Activated T-cell treated with anti-CD3 and anti-CD28 coated beads, Interleukin-2, amount 50 U/mL, for 48 hours (primary cell): Measurements from ENCODE around the gene NTF3.

Source experiments
- DNase-seq, 2 experiments: peaks; one replicate each; pipeline ENCODE4 v3.0.0-alpha.2; 2020

NTF3 gene

GRCh38 chr12:5432011-5432400 lies at the start of gene NTF3:
Gene NTF3, plus strand, starts transcription at chr12:5432108. Its CDS starts 217 bp downstream, at chr12:5432325.
- DNase-seq = no peak

- no peak for DNase-seq
Observed at GRCh38 chr12:5384015-5384414, 47.9 kb upstream of the NTF3 start.

GRCh38 chr12:5388581-5389535 lies 43.0 kb upstream of the NTF3 start:
- no peak for DNase-seq

DNA sequence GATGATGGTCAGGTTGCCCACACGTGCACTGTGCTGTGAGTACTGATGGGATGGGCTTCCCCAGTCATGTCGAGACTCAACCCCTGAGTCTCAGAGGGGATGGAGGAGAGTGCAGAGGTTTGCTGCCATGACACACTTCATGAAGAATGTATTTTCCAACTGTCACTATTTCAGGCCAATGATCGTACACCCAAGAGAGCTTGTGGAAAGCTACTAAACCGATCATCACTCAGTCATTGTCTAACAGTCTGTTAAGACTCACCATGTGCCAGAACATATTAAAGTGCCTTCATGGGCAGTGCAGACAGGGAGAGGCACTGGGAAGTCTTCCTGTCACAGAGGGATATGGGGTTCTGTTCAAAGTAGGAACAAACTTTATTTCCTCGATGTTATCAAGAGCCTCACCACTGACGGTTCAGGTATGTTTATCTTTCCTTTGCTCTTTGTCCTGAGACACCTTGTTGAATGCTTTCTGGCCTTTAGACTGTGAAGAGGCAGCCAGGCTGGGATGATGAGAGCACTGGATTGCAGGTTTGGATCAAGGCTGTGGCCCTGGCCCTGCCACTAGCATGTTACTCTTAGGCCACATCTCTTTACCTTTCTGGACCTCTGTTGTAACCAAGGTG lies 41.6 kb upstream of the NTF3 start:
- DNase-seq = no peak

DNA sequence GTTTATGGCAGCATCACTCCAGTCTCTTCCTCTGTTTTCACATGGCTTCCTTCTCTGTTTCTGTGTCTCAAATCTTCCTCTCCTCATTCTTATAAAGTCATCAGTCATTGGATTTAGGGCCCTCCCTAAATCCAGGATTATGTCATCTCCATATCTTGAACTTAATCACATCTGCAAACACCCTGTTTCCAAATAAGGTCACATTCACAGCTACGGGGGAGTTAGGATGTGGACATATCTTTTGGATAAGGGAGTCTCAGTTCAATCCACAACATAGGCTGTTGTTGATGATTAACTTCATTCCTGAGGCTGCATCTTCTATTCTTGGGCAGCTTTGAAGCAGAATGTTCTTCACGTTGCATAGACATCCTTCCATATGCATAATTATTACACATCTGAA lies 40.3 kb upstream of the NTF3 start:
- no peak for DNase-seq

- no peak for DNase-seq
Observed at GRCh38 chr12:5392961-5393360, 38.9 kb upstream of the NTF3 start.

DNA sequence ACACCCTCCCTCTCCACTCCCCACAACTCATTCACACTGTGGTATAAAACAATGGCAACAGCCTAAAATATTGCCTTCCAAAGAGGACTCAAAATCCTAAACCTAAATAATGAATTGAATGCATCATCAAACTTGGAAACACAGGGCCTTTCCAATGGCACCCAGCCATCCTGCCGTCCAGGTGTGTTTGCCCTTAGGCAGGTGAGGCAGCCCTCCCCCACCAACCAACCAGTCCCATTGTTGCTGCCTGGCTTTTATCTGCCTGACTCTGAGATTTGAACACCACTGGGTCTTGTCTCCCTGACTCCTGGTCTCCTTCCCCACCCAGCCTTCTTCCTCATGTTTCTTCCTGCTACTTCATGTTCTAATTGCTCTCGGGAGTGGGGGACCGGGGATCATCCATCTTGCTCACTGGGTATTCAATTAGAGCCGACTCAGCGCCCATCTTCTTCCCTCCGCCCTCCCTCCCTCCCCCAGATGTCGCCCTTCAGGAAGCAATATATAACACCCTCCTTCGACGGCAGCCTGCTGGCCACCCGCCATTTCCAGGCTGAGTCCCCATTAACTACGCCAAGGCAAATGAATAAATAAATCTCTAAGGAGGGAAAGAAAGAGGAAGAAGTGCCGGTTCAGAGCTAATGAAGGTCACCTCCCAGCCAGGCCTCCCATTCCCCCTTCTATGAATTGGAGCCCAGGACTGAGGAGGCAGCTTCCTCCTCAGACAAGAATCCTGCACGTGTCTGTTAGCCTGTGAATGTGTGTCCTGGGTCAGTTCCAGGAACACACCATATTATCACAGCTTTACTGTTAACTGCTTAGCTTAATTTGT lies 36.3 kb upstream of the NTF3 start:
- DNase-seq = no peak

DNA sequence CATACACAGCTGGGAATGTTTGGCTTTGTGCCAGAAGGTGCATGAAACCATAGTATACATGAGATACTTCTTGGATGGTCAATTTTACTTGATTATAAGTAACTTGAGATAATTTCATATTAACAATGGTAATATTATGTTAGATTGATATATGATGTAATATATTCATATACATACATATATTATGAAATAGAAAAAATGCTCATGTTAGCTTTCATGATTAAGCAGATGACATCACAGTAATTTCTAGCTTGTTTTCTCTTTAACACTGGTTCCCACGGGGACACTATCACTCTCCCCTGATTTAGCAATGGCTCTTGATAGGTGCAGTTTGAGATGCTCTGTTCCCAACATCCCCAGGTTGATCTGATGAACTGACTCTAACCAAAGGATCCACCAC lies 35.4 kb upstream of the NTF3 start:
- DNase-seq = no peak

- no peak for DNase-seq
Observed at GRCh38 chr12:5399266-5399665, 32.6 kb upstream of the NTF3 start.

GRCh38 chr12:5402009-5402935 lies 29.6 kb upstream of the NTF3 start:
- no peak for DNase-seq

DNA sequence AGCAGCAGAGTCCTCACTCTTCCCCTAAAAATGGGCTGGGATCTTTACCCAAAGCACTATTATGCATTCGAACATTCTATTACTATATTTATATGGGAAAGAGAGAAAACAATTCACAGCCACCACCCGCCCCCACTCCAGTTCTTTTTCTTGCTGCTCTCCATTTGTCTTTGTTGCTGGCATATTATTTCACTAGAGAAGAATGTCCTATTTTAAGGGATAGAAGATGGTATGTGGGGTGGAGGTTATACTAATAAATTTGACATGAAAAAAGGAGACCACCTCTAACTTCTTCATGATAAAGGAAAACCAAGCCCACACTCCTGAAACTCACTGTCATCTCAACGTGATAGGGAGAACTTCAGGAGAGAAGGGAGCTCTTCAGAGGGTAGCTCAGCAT lies 28.5 kb upstream of the NTF3 start:
- no peak for DNase-seq

GRCh38 chr12:5407034-5407856 lies 24.7 kb upstream of the NTF3 start:
- no peak for DNase-seq

DNA sequence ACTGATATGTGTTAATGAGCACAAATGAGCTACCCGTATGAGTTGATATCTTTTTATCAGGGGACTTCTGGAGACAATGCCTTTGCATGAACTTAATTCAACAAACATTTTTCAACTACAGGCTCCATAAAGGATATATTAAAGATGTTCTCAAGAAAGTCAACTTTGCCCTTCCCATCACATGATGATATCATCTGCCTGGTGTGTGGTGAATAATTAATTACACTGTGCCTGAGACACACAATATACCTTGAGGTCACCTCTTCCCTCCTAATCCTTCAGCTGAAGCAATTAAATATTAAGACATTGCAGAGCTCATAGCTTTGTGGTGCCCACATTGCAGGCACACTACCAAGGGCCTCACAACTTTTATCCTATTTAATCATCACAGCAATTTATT lies 22.3 kb upstream of the NTF3 start:
- DNase-seq = no peak

DNA sequence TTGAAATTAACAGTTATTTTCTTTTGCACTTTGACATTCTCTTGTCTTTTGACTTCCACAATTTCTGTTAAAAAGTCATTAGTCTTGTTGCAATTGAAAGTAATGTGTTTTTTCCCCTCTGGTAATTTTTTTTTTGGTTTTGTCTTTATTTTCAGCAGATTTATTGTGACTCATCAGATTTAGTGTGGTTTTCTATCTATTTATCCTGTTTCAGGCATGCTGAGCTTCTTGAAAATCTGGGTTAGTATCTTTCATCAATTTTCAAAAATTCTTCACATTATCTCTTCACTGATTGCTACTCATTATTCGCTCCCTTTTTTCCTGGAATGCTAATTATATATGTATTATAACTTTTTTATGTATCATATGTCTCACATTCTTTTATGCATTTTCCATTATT lies 15.3 kb upstream of the NTF3 start:
- DNase-seq = no peak

- DNase-seq = no peak
Observed at GRCh38 chr12:5417500-5417899, 14.4 kb upstream of the NTF3 start.

DNA sequence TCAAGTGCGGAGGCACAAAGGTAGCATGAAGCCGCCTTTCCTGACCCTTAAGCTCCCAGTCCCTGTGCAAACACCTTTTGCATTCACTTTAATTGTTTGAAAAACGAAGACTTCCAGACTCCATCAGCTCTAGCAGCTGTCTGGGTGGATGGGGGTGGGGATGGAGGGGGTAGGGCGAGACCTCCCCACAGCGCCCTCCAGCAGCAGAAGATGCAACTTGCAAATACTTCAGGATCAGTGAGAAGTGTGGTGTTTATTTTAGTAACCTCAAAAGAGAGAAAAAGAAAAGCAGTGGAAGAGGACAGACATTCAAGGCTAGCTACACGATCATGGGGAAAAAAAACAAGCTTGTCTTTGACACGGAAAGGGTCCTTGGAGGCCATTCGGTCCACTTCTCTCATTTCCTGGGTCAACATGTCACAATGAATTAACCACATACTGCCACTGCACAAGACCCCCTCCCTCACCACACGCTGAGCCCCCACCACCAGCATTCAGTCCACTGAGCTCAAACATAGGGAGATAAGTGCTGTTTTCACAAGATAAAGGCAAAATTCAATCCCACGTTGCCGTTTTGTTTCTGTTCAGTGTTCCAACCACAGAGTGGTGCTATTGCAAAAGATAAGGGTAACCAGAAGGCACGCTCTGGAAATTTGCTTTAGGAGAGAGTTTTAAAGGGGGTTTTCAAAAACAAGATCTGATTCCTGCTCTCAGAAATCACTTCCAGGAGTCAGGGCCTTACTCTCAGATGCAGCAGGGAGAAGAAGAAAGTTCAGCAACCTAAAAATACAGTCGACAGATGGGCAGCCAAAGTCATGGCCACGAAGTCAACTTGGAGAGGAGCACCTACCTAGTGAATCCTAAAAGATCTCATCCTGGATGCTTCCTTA lies 3.3 kb upstream of the NTF3 start:
- DNase-seq = no peak

GRCh38 chr12:5429741-5430557 lies 2.0 kb upstream of the NTF3 start:
- DNase-seq = no peak

DNA sequence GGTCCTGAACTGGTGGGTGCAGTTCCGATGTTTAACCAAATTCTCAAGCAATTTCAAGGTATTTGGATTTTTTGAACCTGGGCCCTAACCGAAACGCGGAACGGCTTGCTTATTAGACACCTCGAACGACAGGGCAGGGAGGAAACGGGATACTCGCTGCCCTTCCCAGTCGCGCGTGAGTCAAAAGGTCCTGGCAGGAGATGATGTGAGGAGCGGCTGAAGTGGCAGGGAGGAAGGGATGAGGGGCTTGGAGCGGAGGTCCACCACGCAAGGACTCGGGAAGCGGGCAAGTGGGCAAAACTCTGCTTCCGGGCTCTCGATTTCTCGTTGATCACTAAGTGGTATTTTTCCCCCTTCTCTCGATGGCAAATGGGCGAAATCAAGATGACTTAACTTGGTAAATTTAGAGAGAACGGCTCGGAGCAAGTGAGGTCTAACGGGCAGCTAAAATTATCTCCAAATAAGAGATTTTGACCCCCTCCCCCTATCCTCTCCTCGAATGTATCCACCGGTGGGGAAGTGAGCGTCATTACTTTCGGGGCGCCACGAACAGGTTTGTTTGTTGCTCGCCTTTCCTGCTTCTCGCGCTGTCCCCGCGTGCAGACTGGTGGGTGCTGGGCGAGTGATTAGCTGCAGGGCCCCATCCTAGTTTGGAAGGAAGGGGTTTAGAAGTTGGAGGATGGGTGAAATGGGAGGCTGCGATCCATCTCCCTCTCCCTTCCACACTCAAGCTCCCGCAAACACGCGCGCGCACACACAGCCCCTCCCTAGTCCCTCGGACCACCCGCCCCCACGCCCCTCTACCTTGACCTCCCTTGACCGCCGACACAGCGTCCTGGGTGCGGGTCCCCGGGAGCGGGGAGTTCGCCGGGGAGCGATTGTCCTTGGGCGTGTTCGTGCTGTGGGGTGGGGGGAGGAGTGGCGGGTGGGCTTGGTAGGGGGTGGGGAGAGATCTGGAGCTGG lies 986 bp upstream of the NTF3 start:
- DNase-seq = no peak
